ENCODE data around the gene PLK2. TPM values are rescaled to one million over a fixed set of nuclear protein-coding genes. Genes with fewer than 3 reads are reported as not detected.

Gene PLK2
- polyA plus RNA-seq, 1 donor (not counting 4 experiments of a cell fraction or from before 2014, with no cell fraction given): 295 TPM

- peaks cover 45% of the 10 kb centered on the region for H3K4me1 ChIP-seq (ENCODE audit: control insufficient read depth, extremely low read depth, insufficient read depth, low read length)
- DNase-seq (ENCODE audit: low read depth, low spot score) (no peak), FAIRE-seq (peak; percentile 69)
- no peaks in the 10 kb centered on the region for H4K20me1 ChIP-seq (ENCODE audit: control insufficient read depth, extremely low read depth, insufficient read depth, low read length)
- peak overlapping the region; percentile 17 for H3K27ac ChIP-seq (ENCODE audit: control insufficient read depth, insufficient read depth, low read length)
- peak overlapping the region; percentile 1 for H3K4me2 ChIP-seq (ENCODE audit: control insufficient read depth, extremely low read depth, insufficient read depth, low read depth, low read length)
- no peaks in the 10 kb centered on the region for H3K36me3 ChIP-seq (ENCODE audit: control insufficient read depth in 2 of 2, extremely low read depth in 1 of 2, insufficient read depth in 2 of 2, low read length in 2 of 2)
- no peak overlapping the region for H2AFZ ChIP-seq (ENCODE audit: control insufficient read depth, low read length)
- H3K27me3 ChIP-seq (ENCODE audit: control insufficient read depth, extremely low read depth, insufficient read depth, low read length): no peaks in the 10 kb centered on the region
- no peak overlapping the region for H3K9ac ChIP-seq (ENCODE audit: control insufficient read depth, extremely low read depth, insufficient read depth, low read length)
- H3K9me1 ChIP-seq (ENCODE audit: control insufficient read depth, extremely low read depth, insufficient read depth, low read length): no peaks in the 10 kb centered on the region
- no peak for TF ChIP-seq CTCF (optimal IDR thresholded peaks at IDR 0.05 in 1 of 3, IDR thresholded peaks at IDR 0.05 in 1 of 3, conservative IDR thresholded peaks at IDR 0.05 in 1 of 3; ENCODE audit: extremely low read depth in 1 of 3, insufficient read depth in 2 of 3, low read length in 3 of 3)
- no peak for TF ChIP-seq EZH2 (IDR thresholded peaks at IDR 0.05; ENCODE audit: low read length)
- H3K79me2 ChIP-seq (ENCODE audit: control insufficient read depth, insufficient read depth, low read length): no peaks in the 10 kb centered on the region
- dilution Hi-C loops (cut with MboI; ENCODE audit: extremely low pct_ligation_motif_present, low sequenced_read_pairs): no loop called here
- no peaks in the 10 kb centered on the region for H3K9me3 ChIP-seq (ENCODE audit: control insufficient read depth, low read depth, low read length)
- no peak overlapping the region for H3K4me3 ChIP-seq (ENCODE audit: control insufficient read depth in 2 of 3, extremely low read depth in 1 of 3, insufficient read depth in 2 of 3, low read depth in 1 of 3, low read length in 3 of 3)
Observed at GRCh38 chr5:58411372-58411771, 48.5 kb downstream of the PLK2 start.

- Histone ChIP-seq H3K79me2 (ENCODE audit: control insufficient read depth, insufficient read depth, low read length) (no peaks in the 10 kb centered on the region), H3K9ac (ENCODE audit: control insufficient read depth, extremely low read depth, insufficient read depth, low read length) (no peak overlapping the region), H2AFZ (ENCODE audit: control insufficient read depth, low read length) (no peak overlapping the region), H3K9me3 (ENCODE audit: control insufficient read depth, low read depth, low read length) (no peaks in the 10 kb centered on the region), H4K20me1 (ENCODE audit: control insufficient read depth, extremely low read depth, insufficient read depth, low read length) (no peaks in the 10 kb centered on the region), H3K36me3 (ENCODE audit: control insufficient read depth in 2 of 2, extremely low read depth in 1 of 2, insufficient read depth in 2 of 2, low read length in 2 of 2) (no peaks in the 10 kb centered on the region), H3K4me1 (ENCODE audit: control insufficient read depth, extremely low read depth, insufficient read depth, low read length) (peaks cover 55% of the 10 kb centered on the region), H3K27me3 (ENCODE audit: control insufficient read depth, extremely low read depth, insufficient read depth, low read length) (no peaks in the 10 kb centered on the region), H3K4me2 (ENCODE audit: control insufficient read depth, extremely low read depth, insufficient read depth, low read depth, low read length) (peak overlapping the region; percentile 7), H3K27ac (ENCODE audit: control insufficient read depth, insufficient read depth, low read length) (peak overlapping the region; percentile 37), H3K9me1 (ENCODE audit: control insufficient read depth, extremely low read depth, insufficient read depth, low read length) (no peaks in the 10 kb centered on the region), H3K4me3 (ENCODE audit: control insufficient read depth in 2 of 3, extremely low read depth in 1 of 3, insufficient read depth in 2 of 3, low read depth in 1 of 3, low read length in 3 of 3) (no peak overlapping the region)
- DNase-seq (ENCODE audit: low read depth, low spot score) (no peak), FAIRE-seq (peak; percentile 63)
- dilution Hi-C loops (cut with MboI; ENCODE audit: extremely low pct_ligation_motif_present, low sequenced_read_pairs): no loop called here
- no peak for TF ChIP-seq CTCF (optimal IDR thresholded peaks at IDR 0.05 in 1 of 3, IDR thresholded peaks at IDR 0.05 in 1 of 3, conservative IDR thresholded peaks at IDR 0.05 in 1 of 3; ENCODE audit: extremely low read depth in 1 of 3, insufficient read depth in 2 of 3, low read length in 3 of 3)
- no peak for TF ChIP-seq EZH2 (IDR thresholded peaks at IDR 0.05; ENCODE audit: low read length)
Observed at GRCh38 chr5:58410441-58410840, 49.4 kb downstream of the PLK2 start.

All from keratinocyte (primary cell).